Breast epithelium (tissue), 4 donors: ENCODE results near the gene FCAMR. TPM values are rescaled to one million over a fixed set of nuclear protein-coding genes. Genes with fewer than 3 reads are reported as not detected.

Source experiments
- DNase-seq, 2 donors: peaks; one replicate each; pipeline ENCODE4 v3.0.0-alpha.2; 2019; ENCODE audit warnings: low spot score in 2 of 2
- H3K27ac ChIP-seq, 2 donors: fragments of 200-600 bp; sonication (generic) in 1 of 2; one replicate each; pipeline ENCODE4 v1.5.1; 2016 to 2019; ENCODE audit warnings: mild to moderate bottlenecking in 1 of 2
- H3K27me3 ChIP-seq, 2 donors: fragments of 200-600 bp; sonication (generic) in 1 of 2; one replicate each; pipeline versions ENCODE4 v1.5.1 to v1.6.0; 2017 to 2019; ENCODE audit warnings: control low read depth in 1 of 2, mild to moderate bottlenecking in 1 of 2
- H3K36me3 ChIP-seq: fragments of 200-600 bp; one replicate; pipeline ENCODE4 v1.5.1; 2019
- H3K4me1 ChIP-seq, 2 donors: fragments of 200-600 bp; sonication (generic); one replicate each; pipeline ENCODE4 v1.5.1; 2016 to 2019; ENCODE audit warnings: control low read depth in 1 of 2
- H3K4me3 ChIP-seq, 3 donors: fragments of 200-600 bp; sonication (generic); 1 replicate in 2 of 3; 2 replicates in 1 of 3; pipeline ENCODE4 v1.5.1; 2016 to 2019; ENCODE audit warnings: mild to moderate bottlenecking in 3 of 3, moderate library complexity in 2 of 3
- H3K9me3 ChIP-seq, 2 donors: fragments of 200-600 bp; sonication (generic) in 1 of 2; one replicate each; pipeline ENCODE4 v1.5.1; 2016 to 2019; ENCODE audit warnings: control low read depth in 1 of 2
- POLR2A ChIP-seq: fragments of 450-650 bp; IDR thresholded peaks from one replicate; pipeline ENCODE4 v1.6.1; 2016; ENCODE audit warnings: antibody characterized with exemption, mild to moderate bottlenecking, moderate library complexity
- POLR2AphosphoS5 ChIP-seq, 3 donors: sonication (generic); formaldehyde crosslinking; IDR thresholded peaks; one replicate each; pipeline ENCODE4 v1.6.1; 2017; ENCODE audit warnings: antibody characterized with exemption in 3 of 3
- intact Hi-C: fragments of 100-400 bp; cut with DNase I; formaldehyde crosslinking; loops from one replicate; pipeline ENCODE4 v1.15.1; 2023; ENCODE audit warnings: low total_unique reads
- total RNA-seq, 3 donors: library from RNA; depleted of rRNA; stranded (reverse); fragments of >200 nt; gene quantifications; one replicate each; pipeline ENCODE4 v1.1.0, GENCODE V29; 2016
- TF ChIP-seq, protein P1 (sequence below), 3 donors: fragments of 450-650 bp; IDR thresholded peaks; one replicate each; pipeline ENCODE4 v1.5.1; 2016 to 2017; ENCODE audit warnings: antibody characterized with exemption in 3 of 3, mild to moderate bottlenecking in 3 of 3, moderate library complexity in 3 of 3

FCAMR gene
- total RNA-seq, 3 donors from 2014 or later, result not detected

DNA sequence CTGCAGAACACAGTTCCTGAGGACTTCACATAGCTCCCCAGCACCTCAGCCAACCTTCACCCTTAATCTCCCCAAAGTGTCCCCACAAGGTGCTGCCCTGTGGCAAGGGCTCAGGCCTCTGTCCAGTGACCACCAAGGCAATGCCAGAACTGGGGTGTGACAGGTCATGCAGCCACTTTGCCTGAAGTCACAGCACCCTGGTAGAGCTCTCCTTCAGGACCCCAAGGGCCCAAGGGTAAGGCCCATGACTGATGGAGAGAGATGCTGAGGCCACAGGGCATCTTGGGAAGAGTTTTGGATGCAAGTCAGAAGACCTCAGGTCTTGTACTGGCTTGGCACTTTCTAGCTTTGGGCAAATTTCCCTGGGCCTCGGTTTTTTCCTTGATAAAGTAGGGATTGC, 47.7 kb downstream of the FCAMR start:
- Histone ChIP-seq H3K36me3 (no peaks in the 10 kb centered on the region), H3K4me3 (no peak overlapping the region), H3K9me3 (no peaks in the 10 kb centered on the region), H3K27me3 (no peaks in the 10 kb centered on the region), H3K4me1 (no peaks in the 10 kb centered on the region), H3K27ac (peak overlapping the region; percentile 30 to 48)
- intact Hi-C loops, result no loop called here
- TF ChIP-seq POLR2A, result no peak
- no peak for TF ChIP-seq POLR2AphosphoS5 (IDR thresholded peaks at IDR 0.05)
- TF ChIP-seq, protein P1, sequence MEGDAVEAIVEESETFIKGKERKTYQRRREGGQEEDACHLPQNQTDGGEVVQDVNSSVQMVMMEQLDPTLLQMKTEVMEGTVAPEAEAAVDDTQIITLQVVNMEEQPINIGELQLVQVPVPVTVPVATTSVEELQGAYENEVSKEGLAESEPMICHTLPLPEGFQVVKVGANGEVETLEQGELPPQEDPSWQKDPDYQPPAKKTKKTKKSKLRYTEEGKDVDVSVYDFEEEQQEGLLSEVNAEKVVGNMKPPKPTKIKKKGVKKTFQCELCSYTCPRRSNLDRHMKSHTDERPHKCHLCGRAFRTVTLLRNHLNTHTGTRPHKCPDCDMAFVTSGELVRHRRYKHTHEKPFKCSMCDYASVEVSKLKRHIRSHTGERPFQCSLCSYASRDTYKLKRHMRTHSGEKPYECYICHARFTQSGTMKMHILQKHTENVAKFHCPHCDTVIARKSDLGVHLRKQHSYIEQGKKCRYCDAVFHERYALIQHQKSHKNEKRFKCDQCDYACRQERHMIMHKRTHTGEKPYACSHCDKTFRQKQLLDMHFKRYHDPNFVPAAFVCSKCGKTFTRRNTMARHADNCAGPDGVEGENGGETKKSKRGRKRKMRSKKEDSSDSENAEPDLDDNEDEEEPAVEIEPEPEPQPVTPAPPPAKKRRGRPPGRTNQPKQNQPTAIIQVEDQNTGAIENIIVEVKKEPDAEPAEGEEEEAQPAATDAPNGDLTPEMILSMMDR (IDR thresholded peaks at IDR 0.05), result no peak
- no peak for DNase-seq

DNA sequence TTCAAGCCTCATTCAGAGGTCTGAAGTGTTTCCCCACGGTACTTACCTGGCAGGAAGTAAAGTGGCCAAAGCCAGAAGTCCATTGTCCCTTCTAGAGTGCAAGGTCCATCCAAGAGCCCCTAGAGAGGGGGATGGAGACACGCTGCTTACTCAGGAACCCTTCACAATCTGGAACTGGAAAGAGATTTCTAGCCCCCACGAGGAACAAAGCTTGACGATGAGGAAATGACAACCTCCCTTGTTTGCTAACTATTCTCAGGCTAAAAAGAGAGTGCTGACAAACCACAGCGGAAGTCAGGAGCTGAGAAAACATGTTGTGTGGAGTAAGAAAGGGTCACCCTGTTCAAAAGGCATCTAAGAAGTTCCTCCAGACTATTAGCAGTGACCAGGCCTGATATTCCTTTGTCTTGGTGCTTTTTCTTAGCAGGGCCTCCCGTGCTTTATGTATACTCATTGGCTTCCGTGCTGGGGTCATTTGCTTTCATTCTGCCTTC, 48.4 kb downstream of the FCAMR start, which contains the start of gene FCMR:
Gene FCMR, minus strand, starts transcription at position 170 of the 494 bp plus-strand sequence. Its CDS starts 87 bp downstream, at position 83.
- H3K36me3 ChIP-seq, result no peaks in the 10 kb centered on the region
- H3K4me1 ChIP-seq, result no peaks in the 10 kb centered on the region
- no peaks in the 10 kb centered on the region for H3K27me3 ChIP-seq
- no peak for DNase-seq
- H3K9me3 ChIP-seq, result no peaks in the 10 kb centered on the region
- peak within 1 kb of the TSS in 2 of 3 donors; percentile 0 to 5 for H3K4me3 ChIP-seq
- TF ChIP-seq, protein P1 (IDR thresholded peaks at IDR 0.05), result no peak
- no peak for TF ChIP-seq POLR2AphosphoS5 (IDR thresholded peaks at IDR 0.05)
- no peak for TF ChIP-seq POLR2A
- H3K27ac ChIP-seq, result peak within 1 kb of the TSS; percentile 38 to 48
- intact Hi-C loops, result no loop called here

DNA sequence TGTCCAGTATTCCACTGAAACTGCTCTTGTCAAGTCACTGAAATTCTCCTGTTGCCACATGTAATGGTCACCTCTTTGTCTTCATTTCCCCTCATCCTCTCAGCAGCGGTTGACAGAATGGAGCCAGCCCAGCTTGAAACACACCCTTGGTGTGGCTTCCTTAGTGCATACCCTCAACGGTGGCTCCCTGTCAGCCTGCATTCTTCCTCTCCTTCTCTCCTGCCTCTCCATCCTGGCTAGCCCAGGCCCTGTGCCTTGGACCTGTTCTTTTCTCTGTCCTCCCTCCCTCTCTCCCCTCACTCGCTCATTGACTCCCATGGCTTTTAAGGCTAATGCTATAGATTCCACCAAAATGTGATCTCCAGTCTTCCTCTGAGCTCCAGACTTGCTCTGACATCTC, 52.2 kb downstream of the FCAMR start:
- H3K4me3 ChIP-seq, result no peak overlapping the region
- H3K9me3 ChIP-seq, result no peaks in the 10 kb centered on the region
- no peak for DNase-seq
- H3K4me1 ChIP-seq, result no peaks in the 10 kb centered on the region
- intact Hi-C loops, result loop anchor here (2.0 kb wide), 1 partner anchor 101 kb away; no protein-coding TSS in a partner anchor
- H3K36me3 ChIP-seq, result no peaks in the 10 kb centered on the region
- no peaks in the 10 kb centered on the region for H3K27me3 ChIP-seq
- no peak overlapping the region for H3K27ac ChIP-seq
- TF ChIP-seq POLR2A (no peak), POLR2AphosphoS5 (IDR thresholded peaks at IDR 0.05) (no peak)
- TF ChIP-seq, protein P1 (IDR thresholded peaks at IDR 0.05), result no peak

DNA sequence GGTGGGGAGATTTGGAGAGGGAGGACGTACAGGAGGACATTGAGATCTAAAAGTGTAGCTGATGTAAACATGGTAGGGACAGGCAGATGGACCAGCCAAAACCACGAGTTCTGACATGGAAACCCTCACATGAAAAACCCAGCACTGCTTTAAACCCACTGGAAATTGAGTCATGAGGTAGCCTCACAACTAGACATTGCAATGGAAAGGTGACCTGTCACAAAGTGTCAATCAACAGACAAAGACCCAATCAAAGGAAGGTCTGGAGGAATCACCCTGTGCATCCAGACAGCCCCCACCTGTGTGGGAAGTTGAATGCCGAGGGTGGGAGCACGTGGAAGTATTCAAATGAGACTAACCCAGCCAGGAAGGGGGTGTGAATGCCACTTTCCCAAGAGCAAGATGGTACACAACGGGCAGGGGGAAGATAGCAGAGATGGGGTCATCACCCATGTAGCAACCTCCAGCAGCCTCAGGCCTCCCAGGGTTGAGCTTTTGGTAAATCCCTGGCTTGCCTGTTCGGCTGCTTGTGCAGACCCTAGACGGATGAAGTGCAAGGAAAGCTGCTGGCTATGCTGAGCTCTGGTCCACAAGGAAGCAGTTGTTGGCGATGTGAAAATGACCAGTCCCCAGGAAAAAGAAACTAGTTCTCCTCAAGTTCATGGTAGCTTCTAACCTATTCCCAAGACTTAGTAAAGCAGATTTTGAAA, 54.1 kb downstream of the FCAMR start:
- intact Hi-C loops, result no loop called here
- Histone ChIP-seq H3K36me3 (no peaks in the 10 kb centered on the region), H3K9me3 (no peaks in the 10 kb centered on the region), H3K27me3 (no peaks in the 10 kb centered on the region), H3K4me1 (no peaks in the 10 kb centered on the region), H3K27ac (no peak overlapping the region), H3K4me3 (no peak overlapping the region)
- TF ChIP-seq, protein P1 (IDR thresholded peaks at IDR 0.05), result no peak
- no peak for TF ChIP-seq POLR2AphosphoS5 (IDR thresholded peaks at IDR 0.05)
- no peak for TF ChIP-seq POLR2A
- no peak for DNase-seq

DNA sequence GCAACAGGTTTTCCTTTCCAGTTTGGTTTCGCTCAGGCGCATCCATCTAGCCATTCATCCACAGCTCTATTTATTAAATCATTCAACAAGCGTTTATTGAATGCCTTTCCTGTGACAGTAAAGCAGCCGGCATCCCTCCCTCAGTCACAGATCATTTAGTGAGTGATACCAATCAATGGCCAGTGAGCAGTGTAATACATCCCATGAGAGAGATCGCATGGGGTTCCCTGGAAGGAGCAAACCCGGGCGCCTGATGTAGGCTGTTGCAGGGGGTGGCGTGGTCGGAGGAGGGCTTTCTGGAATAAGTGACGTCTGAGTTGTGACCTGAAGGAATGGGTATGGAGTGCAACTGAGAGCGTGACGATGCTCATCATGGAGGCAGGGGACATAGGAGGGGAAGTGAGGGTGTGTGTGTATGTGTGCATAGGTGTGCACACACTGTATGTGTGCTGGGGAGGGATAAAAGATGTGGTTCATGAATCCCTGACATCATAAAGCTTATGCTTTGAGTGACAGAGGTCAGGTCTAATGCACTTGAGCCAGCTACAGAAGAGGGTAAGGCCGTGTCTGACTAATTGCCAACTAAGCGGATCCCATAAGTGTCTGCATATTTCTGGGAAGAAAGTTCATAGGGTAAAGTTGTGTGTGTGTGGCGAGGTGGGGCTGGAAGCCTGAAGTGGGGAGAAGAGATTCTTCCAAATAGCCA, 55.1 kb downstream of the FCAMR start:
- intact Hi-C loops, result no loop called here
- no peak for TF ChIP-seq POLR2AphosphoS5 (IDR thresholded peaks at IDR 0.05)
- TF ChIP-seq POLR2A, result no peak
- TF ChIP-seq, protein P1 (IDR thresholded peaks at IDR 0.05), result no peak
- no peak for DNase-seq
- no peak overlapping the region for H3K27ac ChIP-seq
- H3K4me1 ChIP-seq, result no peaks in the 10 kb centered on the region
- no peaks in the 10 kb centered on the region for H3K27me3 ChIP-seq
- H3K36me3 ChIP-seq, result no peaks in the 10 kb centered on the region
- H3K4me3 ChIP-seq, result no peak overlapping the region
- no peaks in the 10 kb centered on the region for H3K9me3 ChIP-seq
